ENCODE data around the gene CNOT2.
"Not testable (repeated sequence)": the region's sequence is repeated elsewhere in the genome, so short reads cannot be mapped to it uniquely, and the experiment has no call there.

The CNOT2 gene

GRCh38 chr12:70386771-70387170 lies 143.5 kb downstream of the CNOT2 start:
- no peak for DNase-seq
- H3K4me3 ChIP-seq (ENCODE audit: low read depth, low read length) = no peak overlapping the region
- no peak overlapping the region for H3K27ac ChIP-seq
- TF ChIP-seq CTCF (IDR thresholded peaks at IDR 0.05; ENCODE audit: low read depth, low read length) = no peak
- H3K27me3 ChIP-seq (ENCODE audit: insufficient read depth, low read depth, severe bottlenecking) = no peaks in the 10 kb centered on the region
- no peaks in the 10 kb centered on the region for H3K9me3 ChIP-seq (ENCODE audit: severe bottlenecking)
- H3K36me3 ChIP-seq = no peaks in the 10 kb centered on the region

DNA sequence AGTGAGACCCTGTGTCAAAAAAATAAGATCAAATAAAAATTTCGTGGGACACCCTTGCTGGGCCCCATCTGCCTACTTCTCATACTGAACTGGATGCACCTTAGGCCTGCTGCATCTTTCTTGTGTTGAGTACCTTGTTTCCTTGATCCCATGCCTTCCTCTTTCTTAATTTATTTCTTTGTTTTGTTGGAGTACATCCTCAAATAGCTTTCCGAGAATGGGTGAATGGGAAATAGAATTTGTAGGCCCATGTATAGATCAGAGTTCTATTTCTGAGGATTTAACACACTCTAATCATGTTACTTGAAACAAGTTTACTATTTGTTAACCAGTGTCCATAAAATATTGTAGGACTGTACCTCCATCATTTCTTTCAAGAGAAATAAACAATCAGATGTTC lies 146.4 kb downstream of the CNOT2 start:
- Histone ChIP-seq H3K4me3 (ENCODE audit: low read depth, low read length) (no peak overlapping the region), H3K36me3 (no peaks in the 10 kb centered on the region), H3K9me3 (ENCODE audit: severe bottlenecking) (no peaks in the 10 kb centered on the region), H3K27me3 (ENCODE audit: insufficient read depth, low read depth, severe bottlenecking) (no peaks in the 10 kb centered on the region), H3K27ac (no peak overlapping the region)
- DNase-seq = no peak
- TF ChIP-seq CTCF (IDR thresholded peaks at IDR 0.05; ENCODE audit: low read depth, low read length) = no peak

DNA sequence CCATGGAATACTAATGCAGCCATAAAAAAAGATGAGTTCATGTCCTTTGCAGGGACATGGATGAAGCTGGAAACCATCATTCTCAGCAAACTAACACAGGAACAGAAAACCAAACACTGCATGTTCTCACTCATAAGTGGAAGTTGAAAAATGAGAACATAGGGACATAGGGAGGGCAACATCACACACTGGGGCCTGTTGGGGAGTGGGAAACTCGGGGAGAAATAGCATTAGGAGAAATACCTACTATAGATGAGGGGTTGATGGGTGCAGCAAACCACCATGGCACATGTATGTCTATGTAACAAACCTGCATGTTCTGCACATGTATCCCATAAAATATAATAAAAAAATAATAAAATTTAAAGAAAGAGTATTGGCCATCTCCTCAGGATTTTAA lies 149.4 kb downstream of the CNOT2 start:
- not testable (repeated sequence) for H3K27me3 ChIP-seq (ENCODE audit: insufficient read depth, low read depth, severe bottlenecking); H3K9me3 ChIP-seq (ENCODE audit: severe bottlenecking); DNase-seq; H3K4me3 ChIP-seq (ENCODE audit: low read depth, low read length); H3K27ac ChIP-seq; H3K36me3 ChIP-seq

- Histone ChIP-seq H3K9me3 (ENCODE audit: severe bottlenecking) (no peaks in the 10 kb centered on the region), H3K27ac (no peak overlapping the region), H3K4me3 (ENCODE audit: low read depth, low read length) (no peak overlapping the region), H3K36me3 (no peaks in the 10 kb centered on the region), H3K27me3 (ENCODE audit: insufficient read depth, low read depth, severe bottlenecking) (no peaks in the 10 kb centered on the region)
- TF ChIP-seq CTCF (IDR thresholded peaks at IDR 0.05; ENCODE audit: low read depth, low read length) = no peak
- no peak for DNase-seq
Observed at GRCh38 chr12:70393787-70394499, 150.7 kb downstream of the CNOT2 start.

DNA sequence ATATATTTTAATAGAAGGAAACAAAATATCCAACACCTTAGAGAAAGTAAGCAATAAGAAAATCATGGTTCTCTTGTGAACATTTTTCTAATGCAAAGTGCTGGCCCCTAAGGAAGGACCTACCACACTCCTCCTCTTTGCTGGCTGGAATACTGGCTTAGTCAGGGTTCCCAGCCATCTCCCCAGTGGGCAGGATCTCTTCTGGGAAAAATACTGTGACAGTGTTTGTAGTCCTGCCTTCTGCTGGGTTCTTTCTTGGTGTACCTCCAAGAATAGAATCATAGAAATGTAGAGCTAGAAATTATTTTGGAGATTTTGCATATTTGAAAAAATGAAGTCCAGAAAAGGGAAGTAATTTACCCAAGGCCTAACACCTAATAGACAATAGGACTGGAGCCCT lies 154.8 kb downstream of the CNOT2 start:
- no peak overlapping the region for H3K4me3 ChIP-seq (ENCODE audit: low read depth, low read length)
- no peak for DNase-seq
- no peaks in the 10 kb centered on the region for H3K36me3 ChIP-seq
- H3K27ac ChIP-seq = no peak overlapping the region
- TF ChIP-seq CTCF (IDR thresholded peaks at IDR 0.05; ENCODE audit: low read depth, low read length) = no peak
- no peaks in the 10 kb centered on the region for H3K9me3 ChIP-seq (ENCODE audit: severe bottlenecking)
- no peaks in the 10 kb centered on the region for H3K27me3 ChIP-seq (ENCODE audit: insufficient read depth, low read depth, severe bottlenecking)

GRCh38 chr12:70398862-70399261 lies 155.6 kb downstream of the CNOT2 start:
- Histone ChIP-seq H3K27ac (no peak overlapping the region), H3K36me3 (no peaks in the 10 kb centered on the region), H3K27me3 (ENCODE audit: insufficient read depth, low read depth, severe bottlenecking) (no peaks in the 10 kb centered on the region), H3K9me3 (ENCODE audit: severe bottlenecking) (no peaks in the 10 kb centered on the region), H3K4me3 (ENCODE audit: low read depth, low read length) (no peak overlapping the region)
- TF ChIP-seq CTCF (IDR thresholded peaks at IDR 0.05; ENCODE audit: low read depth, low read length) = no peak
- DNase-seq = no peak
